ENCODE measurements around the gene SYDE1.

- TF ChIP-seq CTCF (conservative IDR thresholded peaks at IDR 0.05; ENCODE audit: low read length) (no peak), EZH2phosphoT487 (IDR thresholded peaks at IDR 0.05; ENCODE audit: borderline replicate concordance) (no peak)
These were observed 17.5 kb downstream of the SYDE1 start for GRCh38 chr19:15124572-15125231.

Measured in Loucy (cell line).